Fibroblast of the aortic adventitia (primary cell): ENCODE results near the gene FOXJ2. TPM values are rescaled to one million over a fixed set of nuclear protein-coding genes. Genes with fewer than 3 reads are reported as not detected.
"Not testable (repeated sequence)": the region's sequence is repeated elsewhere in the genome, so short reads cannot be mapped to it uniquely, and the experiment has no call there.

Source experiments
- DNase-seq: peaks from one replicate; pipeline ENCODE4 v3.0.0-alpha.2; 2010; ENCODE audit warnings: low read depth
- H3K4me3 ChIP-seq: 2 replicates; pipeline ENCODE4 v1.5.1; 2011; ENCODE audit warnings: low read depth, mild to moderate bottlenecking, control low read depth, low read length, moderate library complexity
- CTCF ChIP-seq: IDR thresholded peaks from 2 replicates; pipeline ENCODE4 v1.5.1; 2011; ENCODE audit warnings: mild to moderate bottlenecking, low read length, control low read depth, inconsistent platforms; ENCODE audit not compliant: insufficient read depth
- total RNA-seq: library from RNA; depleted of rRNA; stranded (reverse); fragments of >200 nt; gene quantifications from 2 replicates; pipeline ENCODE4 v1.2.3, GENCODE V29; 2012; ENCODE audit warnings: low replicate concordance

Gene FOXJ2
- total RNA-seq, 1 donor: 13.8 TPM

- no peak for TF ChIP-seq CTCF
- DNase-seq: peak; percentile 96
- H3K4me3 ChIP-seq: no peak overlapping the region
Observed at GRCh38 chr12:7994731-7995205, 37.7 kb upstream of the FOXJ2 start.

GRCh38 chr12:7995266-7995963 lies 37.1 kb upstream of the FOXJ2 start:
- TF ChIP-seq CTCF: peak; percentile 73
- no peak overlapping the region for H3K4me3 ChIP-seq
- DNase-seq: peak; percentile 87

GRCh38 chr12:8000827-8001226 lies 31.7 kb upstream of the FOXJ2 start:
- DNase-seq, H3K4me3 ChIP-seq: not testable (repeated sequence)

GRCh38 chr12:8001496-8001895 lies 31.0 kb upstream of the FOXJ2 start:
- not testable (repeated sequence) for DNase-seq, H3K4me3 ChIP-seq

- DNase-seq: not testable (repeated sequence)
Observed at GRCh38 chr12:8004897-8005296, 27.6 kb upstream of the FOXJ2 start.

GRCh38 chr12:8011331-8011730 lies 21.2 kb upstream of the FOXJ2 start:
- TF ChIP-seq CTCF: no peak
- no peak overlapping the region for H3K4me3 ChIP-seq
- no peak for DNase-seq

More at GRCh38 chr12:8004897-8005296, 27.6 kb upstream of the FOXJ2 start:
- H3K4me3 ChIP-seq: not testable (repeated sequence)

GRCh38 chr12:8012651-8013309 lies 19.7 kb upstream of the FOXJ2 start:
- H3K4me3 ChIP-seq: no peak overlapping the region
- no peak for TF ChIP-seq CTCF
- no peak for DNase-seq

- DNase-seq: no peak
- no peak for TF ChIP-seq CTCF
- no peak overlapping the region for H3K4me3 ChIP-seq
Observed at GRCh38 chr12:8014836-8015235, 17.7 kb upstream of the FOXJ2 start.

- DNase-seq, H3K4me3 ChIP-seq: not testable (repeated sequence)
Observed at GRCh38 chr12:8018213-8018612, 14.3 kb upstream of the FOXJ2 start.
